ENCODE measurements around the gene RDX. TPM values are rescaled to one million over a fixed set of nuclear protein-coding genes. Genes with fewer than 3 reads are reported as not detected.
A peak's percentile ranks its signal among the peaks of the same experiment; 100 is the strongest.
"Not testable (repeated sequence)": the region's sequence is repeated elsewhere in the genome, so short reads cannot be mapped to it uniquely, and the experiment has no call there.

RDX gene
- polyA plus RNA-seq, 5 donors = 64.2 to 154 (median 137) TPM

GRCh38 chr11:110286298-110287040, 9.9 kb downstream of the RDX start:
- no peak for DNase-seq

- no peak for DNase-seq
Measured at GRCh38 chr11:110283862-110284261, 12.6 kb downstream of the RDX start.

DNA sequence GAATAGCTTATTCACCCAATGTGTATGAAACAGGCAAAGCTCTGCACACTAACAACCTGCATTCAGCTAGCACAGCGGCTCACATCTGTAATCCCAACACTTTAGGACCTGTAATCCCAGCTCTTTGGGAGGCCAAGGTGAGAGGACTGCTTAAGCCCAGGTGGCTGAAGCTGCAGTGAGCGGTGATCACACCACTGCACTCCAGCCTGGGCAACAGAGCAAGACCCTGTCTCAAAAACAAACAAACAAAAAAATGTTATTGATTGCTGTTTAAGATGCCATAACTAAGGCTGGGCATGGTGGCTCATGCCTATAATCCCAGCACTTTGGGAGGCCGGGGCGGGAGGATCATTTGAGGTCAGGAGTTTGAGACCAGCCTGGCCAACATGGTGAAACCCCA, 15.8 kb downstream of the RDX start:
- not testable (repeated sequence) for DNase-seq

GRCh38 chr11:110279881-110280280, 16.5 kb downstream of the RDX start:
- no peak for DNase-seq

DNA sequence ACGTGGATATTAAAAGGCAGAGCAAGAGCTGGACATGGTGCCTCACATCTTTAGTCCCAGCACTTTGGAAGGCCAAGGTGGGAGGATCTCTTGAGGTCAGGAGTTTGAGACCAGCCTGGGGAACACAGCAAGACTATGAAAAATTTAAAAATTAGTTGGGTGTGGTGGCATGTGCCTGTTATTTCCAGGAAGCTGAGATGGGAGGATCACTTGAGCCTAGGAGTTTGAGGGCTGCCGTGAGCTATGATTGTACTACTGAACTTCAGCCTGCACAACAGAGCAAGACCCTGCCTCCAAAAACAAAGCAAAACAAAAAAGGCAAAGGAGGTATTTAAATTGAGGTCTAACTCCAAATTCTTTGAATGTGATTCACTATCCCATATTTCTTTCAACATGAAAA, 23.5 kb downstream of the RDX start:
- DNase-seq = no peak

DNA sequence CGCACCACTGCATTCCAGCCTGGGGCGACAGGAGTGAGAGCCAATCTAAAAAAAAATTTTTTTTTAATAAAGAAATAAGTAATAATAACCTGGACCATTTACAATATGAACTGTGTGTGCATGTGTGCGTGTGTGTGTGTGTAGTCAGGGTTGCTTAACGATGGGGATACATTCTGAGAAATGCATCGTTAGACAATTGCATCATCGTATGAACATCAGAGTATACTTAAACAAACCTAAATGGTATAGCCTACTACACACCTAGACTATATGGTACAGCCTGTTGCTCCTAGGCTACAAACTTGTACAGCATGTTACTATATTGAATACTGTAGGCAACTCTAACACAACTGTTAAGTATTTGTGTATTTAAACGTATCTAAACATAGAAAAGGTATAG, 26.4 kb downstream of the RDX start:
- DNase-seq = no peak

GRCh38 chr11:110268441-110268840, 28.0 kb downstream of the RDX start:
- no peak for DNase-seq

- no peak for DNase-seq
Measured at GRCh38 chr11:110262072-110262403, 34.4 kb downstream of the RDX start.

DNA sequence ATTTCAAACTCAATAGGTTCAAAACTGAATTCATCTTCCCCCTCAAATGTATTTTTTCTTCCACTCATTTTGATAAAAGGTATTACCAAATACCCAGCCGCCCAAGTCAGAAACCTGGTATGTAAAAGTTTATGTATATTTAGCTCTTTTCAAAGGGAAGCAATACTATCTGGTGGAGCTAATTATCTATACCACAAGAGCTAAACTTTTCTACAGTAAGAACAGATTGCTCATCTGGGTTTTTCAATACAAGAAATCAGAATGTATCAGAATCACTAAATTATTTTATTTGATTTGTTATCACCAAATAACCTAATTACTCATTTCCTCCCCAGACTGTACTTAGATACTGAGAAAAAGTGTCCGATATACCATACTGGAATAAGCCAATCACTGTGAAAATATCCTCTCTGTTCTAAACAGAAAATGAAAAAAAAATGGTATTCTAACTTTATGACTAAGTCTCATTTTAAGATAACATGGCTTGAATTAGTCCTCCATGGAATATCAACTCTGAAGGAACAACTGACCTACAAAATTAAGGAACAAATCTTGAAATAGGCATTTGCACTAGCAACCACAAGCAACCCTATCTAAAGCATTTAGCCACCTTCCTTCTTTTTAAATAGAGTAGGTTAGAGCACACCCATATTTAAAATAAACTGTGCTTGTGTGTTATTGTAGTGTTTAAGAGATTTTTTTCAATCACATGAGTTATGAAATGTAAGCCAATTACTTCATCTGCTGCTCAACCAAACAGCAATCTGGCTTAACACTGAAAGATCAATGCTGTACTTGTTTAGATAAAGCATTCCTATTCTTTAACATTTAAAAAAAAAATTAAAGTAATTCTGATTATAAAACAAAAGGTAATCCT, 35.0 kb downstream of the RDX start:
- no peak for DNase-seq

DNA sequence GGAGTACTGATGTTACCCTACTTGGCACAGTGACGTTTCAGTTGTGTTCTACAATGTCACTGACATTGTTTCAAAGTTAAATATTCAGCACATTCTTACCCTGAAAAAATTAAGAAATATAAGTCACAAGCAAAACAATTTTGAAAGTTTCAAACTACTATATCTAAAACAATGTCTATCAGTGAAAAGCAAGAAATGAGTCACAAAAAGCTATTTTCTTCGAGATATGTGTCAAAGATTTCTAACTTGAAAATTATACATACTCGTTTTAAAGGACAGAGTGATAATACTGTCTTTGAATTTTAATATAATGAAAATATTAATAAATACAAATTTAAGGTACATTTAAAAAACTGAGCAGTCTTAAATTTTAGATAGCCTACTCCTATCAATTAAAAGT, 42.9 kb downstream of the RDX start:
- DNase-seq = no peak

GRCh38 chr11:110251836-110252235, 44.6 kb downstream of the RDX start:
- DNase-seq = no peak

- DNase-seq = no peak
Measured at GRCh38 chr11:110250168-110250567, 46.2 kb downstream of the RDX start.

GRCh38 chr11:110249766-110250165, 46.6 kb downstream of the RDX start:
- DNase-seq = no peak

DNA sequence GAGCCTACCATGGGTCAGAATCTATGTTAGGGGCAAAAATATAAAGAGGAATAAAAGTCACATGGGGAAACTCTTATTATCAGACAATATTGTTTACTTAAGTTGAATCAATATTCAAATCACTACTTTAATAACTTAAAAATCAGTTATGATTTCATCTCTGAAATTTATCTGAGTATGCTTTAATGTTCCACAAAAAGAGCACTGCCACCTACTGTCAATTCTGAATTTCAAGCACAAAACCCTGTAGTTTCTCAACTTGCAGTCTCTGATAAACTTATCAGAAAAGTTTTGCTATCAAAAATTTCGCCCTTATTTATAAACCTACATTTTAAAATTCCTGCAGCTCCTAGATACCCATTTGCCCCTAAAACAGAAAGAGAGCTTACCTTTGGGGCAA, 47.3 kb downstream of the RDX start:
- DNase-seq = peak in 1 of 2 donors; percentile 6

- no peak for DNase-seq
Measured at GRCh38 chr11:110243791-110244190, 52.6 kb downstream of the RDX start.

GRCh38 chr11:110242746-110243145, 53.7 kb downstream of the RDX start:
- no peak for DNase-seq

GRCh38 chr11:110242188-110242587, 54.2 kb downstream of the RDX start:
- DNase-seq = no peak

DNA sequence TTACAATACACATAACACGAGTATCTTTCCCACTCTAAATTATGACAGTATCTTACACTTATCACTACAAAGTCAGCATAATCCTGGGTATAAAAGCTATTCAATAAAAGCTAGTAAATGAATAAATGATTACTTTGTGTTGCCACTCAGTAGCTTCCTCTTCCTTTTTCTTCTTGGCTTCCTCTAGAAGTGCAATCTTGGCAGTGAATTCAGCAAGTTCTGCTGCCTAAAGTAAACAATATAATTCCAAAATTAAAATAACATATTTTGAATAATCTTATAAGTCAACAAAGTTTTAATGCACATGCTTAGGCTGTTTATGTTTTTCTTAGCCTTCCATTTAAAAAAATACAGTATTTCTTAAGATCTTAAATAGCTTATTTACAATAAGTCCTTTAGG, 60.4 kb downstream of the RDX start:
- DNase-seq = no peak

GRCh38 chr11:110230377-110230776, 66.0 kb downstream of the RDX start:
- no peak for DNase-seq

DNA sequence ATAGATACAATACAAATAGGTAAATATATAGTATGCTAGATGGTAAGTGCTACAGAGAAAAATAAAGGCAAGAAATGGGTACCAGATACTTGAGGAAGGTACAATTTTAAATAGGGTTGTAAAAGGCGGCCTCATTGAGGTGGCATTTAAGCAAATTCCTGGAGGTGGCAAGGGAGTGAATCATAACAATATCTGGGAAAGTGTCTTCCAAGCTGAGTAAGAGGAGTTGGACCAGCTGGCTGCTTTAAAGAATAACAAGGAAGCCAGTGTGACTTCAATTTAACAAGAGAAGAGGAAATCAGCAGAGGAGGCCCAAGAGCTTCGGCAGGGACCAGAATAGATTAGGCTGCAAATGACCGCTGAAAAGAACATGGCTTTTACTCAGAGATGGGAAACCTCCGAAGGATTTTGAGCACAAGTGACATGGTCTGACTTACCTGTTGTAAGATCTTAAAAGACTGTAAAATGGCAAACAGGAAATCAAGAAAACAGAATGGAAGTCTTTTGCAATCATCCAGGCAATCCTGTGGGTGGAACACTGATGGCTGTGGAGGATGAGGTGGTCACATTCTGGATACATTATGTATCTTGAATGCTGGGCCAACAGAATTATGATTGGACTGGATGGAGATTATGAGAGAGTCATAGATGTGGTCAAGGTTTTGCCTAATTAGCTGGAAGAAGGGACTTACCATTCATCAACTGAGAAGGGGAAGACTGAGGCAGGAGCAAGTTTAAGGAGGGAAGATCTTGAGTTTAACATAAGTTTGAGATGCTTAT, 77.2 kb downstream of the RDX start:
- no peak for DNase-seq

- DNase-seq = no peak
Measured at GRCh38 chr11:110217936-110218335, 78.5 kb downstream of the RDX start.

- no peak for DNase-seq
Measured at GRCh38 chr11:110217223-110217877, 79.1 kb downstream of the RDX start.
